ENCODE data around the gene MLN.

The MLN gene

DNA sequence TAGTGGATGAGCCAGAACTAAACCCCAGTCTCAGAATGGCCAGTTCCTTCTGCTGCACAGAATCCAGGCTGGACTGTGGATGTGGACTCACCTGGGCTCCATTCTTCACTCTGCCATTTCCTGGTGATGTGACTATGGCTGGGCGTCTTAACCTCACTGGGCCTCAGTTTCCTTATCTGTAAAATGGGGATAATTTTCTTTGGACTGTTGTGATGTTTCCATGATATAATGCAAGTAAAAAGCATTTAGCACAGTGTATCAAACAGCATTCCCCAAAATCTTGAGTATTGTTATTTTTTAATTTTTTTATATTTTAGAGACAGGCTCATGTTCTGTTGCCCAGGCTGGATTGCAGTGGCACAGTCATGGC, 51.2 kb downstream of the MLN start:
- DNase-seq (ENCODE audit: low read depth): no peak

DNA sequence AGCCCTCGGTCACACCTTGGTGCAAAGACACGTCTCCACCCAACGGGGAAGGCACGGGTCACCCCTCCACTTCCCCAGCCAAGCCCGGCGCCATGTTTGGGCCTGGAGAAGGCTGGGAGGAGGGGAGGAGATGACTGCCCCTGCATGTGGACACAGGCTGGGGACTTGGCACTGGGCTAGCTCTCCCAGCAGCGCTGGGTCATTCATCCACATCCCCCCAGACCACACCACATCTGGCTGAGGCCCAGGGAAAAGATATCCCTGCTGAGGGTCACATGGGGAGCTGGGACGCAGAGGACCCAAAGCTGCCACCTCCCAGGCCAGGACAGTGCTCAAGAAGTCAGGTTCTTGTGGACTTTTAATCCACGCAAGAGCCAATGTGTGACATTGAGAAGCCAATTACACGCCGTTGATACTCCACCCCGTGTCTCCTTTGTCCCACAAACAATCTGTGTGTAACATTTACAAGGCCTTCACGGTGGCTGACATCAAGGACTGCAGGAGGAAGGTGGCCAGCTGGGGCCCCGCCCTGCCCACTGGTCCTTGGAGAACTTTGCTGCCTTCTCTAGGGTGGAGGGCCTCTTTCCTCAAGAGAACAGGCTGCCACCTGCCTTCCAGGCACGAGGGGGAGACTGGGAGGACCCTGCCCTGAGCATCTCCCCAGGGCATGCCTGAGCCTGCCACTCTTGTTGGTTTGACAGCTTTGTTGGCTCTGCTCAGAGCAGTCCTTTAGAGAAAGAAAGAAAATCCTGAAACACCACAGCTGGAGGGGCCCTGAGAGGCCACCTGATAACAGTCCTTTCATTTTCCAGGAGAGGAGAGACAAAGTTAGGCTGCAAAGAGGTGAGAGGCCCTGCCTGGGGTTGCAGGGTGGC, 51.8 kb downstream of the MLN start:
- no peak for DNase-seq (ENCODE audit: low read depth)

DNA sequence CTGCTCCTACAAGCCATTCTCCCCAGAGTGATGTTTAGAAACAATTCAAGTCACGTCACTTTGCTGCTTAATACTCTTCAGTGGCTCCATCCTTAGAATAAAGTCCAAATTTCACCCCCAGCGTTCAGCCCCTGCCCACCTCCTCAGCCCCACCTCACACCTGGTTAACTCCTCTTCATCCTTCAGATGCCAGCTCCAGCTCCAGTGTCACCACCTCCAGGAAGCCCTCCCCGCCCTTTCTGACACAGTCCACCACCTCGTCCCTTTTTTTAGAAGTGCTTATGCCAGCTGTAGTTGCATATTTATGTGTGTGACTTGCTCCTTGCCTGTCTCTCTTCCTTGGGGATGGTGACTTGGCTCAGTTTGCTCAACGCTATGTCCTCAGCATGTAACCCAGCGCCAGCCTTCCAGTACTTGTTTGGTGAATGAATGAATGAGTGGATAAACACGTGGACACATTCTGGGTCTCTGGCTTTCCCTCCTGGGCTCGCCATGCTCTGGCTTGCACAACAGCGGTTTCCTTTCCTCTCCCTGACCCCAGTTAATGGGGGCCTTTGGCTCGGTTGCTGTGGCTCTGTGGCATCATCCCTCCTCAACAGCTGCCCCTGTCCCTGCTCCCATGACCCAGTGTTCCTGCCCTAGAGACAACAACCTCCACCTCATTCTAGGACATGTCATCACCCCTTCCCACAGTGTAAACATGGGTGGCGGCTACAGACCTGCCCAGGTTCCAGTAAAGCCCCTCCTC, 53.4 kb downstream of the MLN start:
- DNase-seq (ENCODE audit: low read depth): no peak

DNA sequence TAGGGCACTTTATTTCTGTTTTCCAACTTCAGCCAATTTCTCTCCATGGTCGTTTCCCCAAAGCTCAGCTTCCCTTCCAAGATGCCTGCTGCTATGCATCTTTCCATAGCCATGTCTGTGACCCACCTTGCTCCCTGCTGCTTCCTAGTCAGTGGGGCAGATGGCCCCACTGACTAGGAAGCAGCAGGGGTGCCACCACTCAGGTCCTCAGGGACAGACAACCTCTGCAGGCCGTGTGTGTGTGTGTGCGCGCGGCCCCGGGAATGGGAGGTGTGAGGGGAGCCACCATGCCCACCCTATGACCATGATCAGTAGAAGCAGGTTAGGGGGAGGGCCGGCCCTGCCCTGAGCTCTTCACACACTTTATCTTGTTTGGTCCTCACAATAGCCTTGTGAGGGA, 54.4 kb downstream of the MLN start:
- no peak for DNase-seq (ENCODE audit: low read depth)

DNA sequence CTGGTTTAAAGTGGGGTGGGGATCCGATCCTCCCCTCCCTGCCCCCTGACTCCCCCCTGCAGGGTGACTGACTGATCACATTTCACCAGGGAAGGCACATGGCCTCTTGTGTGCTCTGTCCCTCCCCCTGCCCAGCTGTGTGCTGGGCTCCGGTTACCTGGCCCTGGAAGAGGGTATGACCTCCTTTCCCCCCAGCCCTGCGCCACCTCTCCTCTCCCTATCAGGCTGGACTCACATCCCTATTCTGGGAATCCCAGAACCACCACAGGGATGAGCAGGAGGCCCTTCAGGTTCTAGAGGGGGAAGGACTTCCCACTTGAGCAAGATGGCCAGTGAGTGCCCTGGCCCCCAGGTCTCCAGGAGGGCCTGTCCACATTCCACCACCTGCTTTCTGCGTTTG, 55.0 kb downstream of the MLN start:
- DNase-seq (ENCODE audit: low read depth): no peak

DNA sequence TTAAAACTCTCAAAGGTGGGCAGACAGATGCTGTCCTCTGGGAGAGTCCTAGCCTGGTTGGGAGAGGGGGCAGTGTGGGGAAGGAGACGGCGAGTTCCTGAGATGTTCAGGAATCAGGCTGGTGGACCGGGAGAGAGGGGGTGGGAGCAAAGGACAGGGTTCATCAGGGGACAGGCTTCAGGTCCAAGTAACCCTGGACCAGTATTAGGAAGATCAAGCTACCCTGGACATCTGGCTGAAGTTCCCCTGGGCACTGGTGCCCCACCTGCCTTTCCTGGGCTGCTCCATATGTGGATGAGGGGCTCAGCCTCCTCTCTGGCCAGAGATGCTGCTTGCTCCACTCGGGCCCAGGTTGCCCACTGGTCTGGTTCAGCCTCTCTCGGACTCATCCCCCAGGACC, 56.0 kb downstream of the MLN start:
- DNase-seq (ENCODE audit: low read depth): no peak

DNA sequence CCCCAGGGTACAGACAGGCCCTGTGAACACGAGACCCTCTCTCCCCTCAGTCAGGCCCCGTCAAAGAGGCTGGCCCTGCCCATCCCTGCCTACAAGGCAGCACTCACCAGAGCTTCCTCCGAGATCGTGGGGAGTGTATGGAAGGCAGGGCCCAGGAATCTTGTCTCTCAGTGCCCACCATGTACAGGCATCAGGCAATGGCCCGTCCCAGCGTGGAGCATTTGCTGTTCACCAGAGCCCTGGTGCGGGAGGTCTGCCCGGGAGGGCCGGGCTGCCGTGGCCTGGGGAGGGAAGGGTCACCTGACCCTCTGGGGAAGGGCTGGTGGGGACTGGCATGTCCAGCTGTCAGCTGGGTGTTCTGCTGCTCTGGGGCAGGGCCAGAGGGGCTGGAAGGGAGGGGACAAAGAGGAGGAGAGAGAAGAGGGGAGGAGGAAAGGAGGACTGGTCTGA, 57.1 kb downstream of the MLN start, which contains the start of gene IP6K3:
Gene IP6K3 (minus strand): TSS at position 255 of the 450 bp plus-strand sequence. CDS start 11,429 bp downstream, outside the sequence.
- no peak for DNase-seq (ENCODE audit: low read depth)

DNA sequence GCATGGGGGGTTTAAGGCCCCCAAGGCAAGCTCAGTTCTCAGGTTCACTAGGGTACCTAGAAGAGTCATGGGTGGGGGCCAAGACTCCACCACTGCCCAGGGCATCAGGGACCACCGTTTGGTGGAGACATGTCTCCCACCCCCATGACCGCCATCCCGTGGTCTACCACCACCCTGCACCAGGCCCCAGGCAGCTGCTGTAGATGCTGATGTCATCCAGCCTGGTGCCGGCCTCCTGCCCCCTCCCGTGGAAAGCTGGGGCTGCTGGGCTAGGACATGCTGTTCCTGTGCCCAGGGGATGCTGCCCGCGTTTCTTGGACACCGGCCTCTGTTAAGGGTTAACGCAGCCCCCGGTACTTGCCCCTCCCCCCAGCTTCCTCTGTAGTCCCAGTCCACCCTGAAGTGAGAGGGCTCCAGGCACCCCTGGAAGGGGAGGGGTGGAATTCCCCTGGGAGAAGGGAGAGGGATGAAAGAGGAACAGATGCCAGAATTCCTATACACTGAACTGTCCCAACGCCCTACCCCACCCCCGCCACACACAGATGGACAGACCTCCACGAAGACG, 57.7 kb downstream of the MLN start:
- no peak for DNase-seq (ENCODE audit: low read depth)

DNA sequence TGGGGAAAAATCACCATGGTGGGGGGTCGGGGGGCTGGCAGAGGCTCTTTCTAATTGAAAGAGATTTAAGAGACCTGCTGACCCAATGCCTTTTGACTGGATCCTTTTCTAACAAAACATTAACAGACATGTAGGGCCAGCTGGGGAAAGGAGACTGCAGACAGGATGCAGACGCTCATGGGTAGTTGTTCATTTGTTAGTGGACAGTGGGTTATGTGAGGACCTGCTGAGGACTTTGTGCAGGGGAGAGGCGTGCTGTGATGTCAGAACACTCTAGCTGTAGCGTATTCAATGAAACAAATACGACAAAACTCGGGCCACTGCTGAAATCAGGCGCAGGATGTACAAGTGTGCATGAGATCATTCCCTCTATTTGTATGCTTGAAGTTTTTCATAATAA, 58.3 kb downstream of the MLN start:
- DNase-seq (ENCODE audit: low read depth): no peak

DNA sequence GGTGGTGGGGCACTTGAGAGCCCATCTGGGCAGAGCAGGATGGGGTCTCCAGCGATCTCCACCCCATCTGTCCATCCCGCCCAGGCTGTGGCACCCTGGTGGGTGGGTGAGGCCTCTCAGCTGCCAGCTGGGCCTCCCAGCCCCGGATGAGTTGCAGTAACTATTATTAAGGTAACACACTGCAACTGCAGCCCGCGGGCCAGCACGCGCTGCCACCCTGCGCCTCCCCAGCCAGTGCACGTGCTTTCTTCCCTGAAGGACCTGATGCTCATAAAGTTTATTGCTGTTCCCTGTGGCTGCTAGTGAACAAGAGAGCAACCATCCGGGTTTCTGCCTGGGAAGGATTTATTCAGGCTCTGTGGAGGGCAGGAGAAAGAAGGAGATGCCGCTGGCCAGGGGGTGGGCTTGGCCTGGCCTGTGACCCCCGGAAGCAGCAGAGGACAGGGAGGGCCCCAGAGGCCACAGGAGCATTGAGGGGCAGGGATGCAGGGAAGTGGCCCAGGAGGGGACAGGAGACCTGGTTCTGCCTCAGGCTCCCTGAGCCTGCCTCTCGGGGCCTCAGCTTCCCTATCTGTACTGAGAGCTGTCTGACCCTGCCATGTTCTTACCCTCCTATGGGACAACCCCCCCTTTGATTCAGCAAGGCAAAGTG, 58.8 kb downstream of the MLN start:
- no peak for DNase-seq (ENCODE audit: low read depth)
